Measurements from ENCODE around the gene UNK.

The UNK gene

DNA sequence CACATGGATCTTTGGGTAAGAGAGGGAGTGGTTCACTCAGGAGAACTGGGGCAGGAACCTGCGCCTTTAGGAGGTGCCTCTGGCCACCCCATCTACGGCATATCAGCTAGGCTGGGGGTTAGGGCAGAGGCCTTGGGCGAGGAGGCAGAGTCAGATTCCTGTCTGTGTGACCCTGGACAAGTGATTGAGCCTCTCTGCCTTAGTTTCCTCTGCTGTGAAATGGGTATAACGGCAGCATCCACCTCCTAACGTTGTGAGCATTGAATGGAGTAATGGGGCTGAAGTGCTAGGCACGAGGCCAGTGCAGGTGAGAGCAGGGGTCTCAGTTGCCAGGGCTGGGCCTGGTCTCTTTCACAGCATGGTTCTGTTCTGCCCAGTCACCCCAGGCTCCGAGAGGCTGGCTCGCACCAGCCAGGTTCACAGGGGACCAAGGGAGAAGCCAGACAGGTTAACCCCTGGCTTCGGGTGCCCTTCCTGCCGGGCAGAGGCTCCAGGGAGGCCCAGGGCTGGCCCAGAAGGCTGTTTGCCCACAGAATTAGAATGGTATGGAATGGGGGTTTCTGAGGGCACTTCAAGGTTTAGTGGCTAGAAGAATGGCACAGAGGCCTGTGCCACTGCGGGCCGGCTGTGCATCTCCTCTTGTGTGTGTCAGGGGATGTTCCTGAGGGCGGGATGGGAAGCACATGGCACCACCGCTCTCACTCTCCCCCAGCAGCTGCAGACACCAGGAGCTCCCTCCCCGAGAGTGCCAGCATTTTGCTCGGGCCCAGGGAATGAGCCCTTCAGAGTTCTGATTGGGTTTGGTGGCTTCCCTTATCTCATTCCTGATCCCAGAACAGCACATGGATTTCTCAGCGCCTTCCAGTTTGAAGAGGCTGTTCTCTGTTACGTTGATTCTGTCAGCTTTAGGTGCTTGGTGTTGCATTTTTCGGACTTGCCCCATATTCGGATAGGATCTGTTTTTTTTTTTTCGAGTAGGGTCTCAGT lies 35.8 kb downstream of the UNK start:
- DNase-seq (ENCODE audit: low read depth in 2 of 2), result no peak

DNA sequence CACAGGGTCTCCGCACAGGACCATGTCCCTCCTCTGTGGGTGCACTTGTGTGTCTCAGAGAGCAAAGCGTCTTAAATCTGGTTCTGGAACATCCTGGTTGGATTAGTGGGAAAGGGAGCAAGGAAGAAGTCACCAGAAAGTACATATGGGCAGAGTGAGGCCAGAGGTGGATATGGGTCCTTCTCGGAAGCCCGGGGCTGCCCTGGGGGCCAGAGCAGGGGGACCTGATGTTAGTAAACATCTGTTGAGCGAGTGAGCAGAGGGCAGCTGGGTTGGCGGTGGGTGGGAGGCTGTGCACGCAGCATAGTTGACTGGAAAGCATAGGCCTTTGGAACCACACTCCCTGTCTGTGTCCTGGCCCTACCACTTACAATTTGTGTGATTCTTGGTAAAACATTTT lies 36.9 kb downstream of the UNK start:
- no peak for DNase-seq (ENCODE audit: low read depth in 2 of 2)

GRCh38 chr17:75822119-75822799 lies 37.7 kb downstream of the UNK start:
- DNase-seq (ENCODE audit: low read depth in 2 of 2), result no peak

DNA sequence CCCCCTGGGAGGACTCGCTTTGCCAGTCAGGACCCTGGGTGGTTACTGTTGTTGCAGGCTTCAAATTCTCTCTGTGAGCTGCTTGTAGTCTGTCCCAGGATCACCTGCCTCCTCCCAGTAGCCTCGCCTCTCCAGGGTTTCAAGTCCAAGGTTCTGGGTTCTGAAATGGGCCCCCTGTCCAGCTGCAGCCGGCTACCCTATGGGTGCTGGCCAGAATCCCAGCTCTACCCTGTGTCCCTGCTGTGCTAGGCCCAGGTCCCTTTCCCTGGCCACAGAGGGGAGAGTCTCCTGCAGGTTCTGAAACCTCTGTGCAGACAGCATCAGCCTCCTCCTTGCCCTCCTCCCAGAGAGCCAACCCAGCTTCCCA lies 38.2 kb downstream of the UNK start:
- DNase-seq (ENCODE audit: low read depth in 2 of 2), result no peak

DNA sequence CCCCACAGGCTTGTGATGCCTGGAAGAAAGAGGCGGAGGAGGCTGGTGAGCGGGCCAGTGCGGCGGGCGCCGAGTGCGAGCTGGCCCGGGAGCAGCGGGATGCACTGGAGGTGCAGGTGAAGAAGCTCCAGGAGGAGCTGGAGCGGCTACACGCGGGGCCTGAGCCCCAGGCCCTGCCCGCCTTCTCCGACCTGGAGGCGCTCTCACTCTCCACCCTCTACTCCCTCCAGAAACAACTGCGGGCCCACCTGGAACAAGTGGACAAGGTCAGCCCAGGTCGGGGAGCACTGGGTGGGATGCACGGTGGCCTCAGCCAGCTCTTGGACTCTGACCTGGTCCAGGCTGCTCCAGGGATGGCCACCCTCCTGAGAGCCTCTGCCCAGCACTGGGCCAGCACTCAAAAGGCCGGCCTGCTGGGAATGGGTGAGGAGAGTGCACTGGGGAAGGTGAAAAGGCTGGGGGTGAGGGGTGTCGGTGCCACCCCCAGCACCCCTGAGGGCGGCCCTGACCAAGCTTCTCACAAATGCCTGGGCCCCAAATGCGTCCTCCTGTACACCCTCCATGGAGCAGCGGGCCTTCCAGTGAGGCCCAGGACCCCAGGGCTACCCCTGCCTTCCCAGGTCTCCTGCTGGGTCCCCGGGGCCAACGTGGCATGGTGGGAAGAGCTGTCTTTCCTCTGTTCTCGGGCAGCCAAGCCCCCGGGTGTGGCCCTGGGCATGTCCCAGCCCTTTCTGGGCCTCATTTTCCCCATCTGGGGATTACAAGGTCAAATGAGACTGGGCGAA lies 38.8 kb downstream of the UNK start:
- no peak for DNase-seq (ENCODE audit: low read depth in 2 of 2)

DNA sequence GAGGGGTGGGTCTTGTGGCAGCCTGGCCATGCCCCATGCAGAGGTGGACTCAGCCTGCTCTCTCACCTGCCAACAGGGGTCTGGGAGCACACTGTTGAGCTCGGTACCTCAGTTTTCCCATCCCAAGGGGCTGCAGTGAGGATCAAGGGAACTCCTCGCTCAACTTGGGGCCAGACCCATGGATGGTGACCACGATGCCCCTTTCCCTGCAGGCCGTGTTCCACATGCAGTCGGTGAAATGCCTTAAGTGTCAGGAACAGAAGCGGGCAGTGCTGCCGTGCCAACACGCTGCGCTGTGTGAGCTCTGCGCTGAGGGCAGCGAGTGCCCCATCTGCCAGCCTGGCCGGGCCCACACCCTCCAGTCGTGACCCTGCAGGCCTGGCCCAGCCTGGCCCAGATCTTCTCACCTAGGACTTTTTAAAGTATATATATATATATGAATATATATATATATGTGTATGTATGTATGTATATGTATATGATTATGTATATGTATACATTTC lies 39.5 kb downstream of the UNK start:
- no peak for DNase-seq (ENCODE audit: low read depth in 2 of 2)

- DNase-seq (ENCODE audit: low read depth in 2 of 2), result no peak
These were observed 40.1 kb downstream of the UNK start for GRCh38 chr17:75824666-75825065.

DNA sequence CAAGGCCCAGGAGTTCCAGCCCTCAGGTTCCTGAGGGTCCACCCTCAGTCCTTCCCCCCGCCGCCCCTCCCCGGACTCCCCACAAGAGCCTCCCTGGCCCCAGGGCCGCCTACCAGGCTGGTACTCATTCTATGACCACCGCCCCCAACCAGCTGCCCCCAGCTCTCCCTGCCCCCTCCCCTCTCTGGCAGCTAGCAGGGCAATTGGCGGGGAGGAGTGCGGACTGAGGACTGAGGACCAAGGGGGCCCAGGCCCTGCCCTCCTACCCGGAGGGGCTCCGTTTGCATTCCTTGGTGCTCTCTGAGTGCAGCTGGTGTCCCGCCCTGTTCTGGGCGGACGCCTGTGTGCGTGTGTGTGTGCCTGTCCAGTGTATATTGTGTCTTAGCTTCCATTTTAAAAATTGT lies 40.5 kb downstream of the UNK start:
- DNase-seq (ENCODE audit: low read depth in 2 of 2), result no peak

GRCh38 chr17:75825748-75826370 lies 41.3 kb downstream of the UNK start:
- no peak for DNase-seq (ENCODE audit: low read depth in 2 of 2)

DNA sequence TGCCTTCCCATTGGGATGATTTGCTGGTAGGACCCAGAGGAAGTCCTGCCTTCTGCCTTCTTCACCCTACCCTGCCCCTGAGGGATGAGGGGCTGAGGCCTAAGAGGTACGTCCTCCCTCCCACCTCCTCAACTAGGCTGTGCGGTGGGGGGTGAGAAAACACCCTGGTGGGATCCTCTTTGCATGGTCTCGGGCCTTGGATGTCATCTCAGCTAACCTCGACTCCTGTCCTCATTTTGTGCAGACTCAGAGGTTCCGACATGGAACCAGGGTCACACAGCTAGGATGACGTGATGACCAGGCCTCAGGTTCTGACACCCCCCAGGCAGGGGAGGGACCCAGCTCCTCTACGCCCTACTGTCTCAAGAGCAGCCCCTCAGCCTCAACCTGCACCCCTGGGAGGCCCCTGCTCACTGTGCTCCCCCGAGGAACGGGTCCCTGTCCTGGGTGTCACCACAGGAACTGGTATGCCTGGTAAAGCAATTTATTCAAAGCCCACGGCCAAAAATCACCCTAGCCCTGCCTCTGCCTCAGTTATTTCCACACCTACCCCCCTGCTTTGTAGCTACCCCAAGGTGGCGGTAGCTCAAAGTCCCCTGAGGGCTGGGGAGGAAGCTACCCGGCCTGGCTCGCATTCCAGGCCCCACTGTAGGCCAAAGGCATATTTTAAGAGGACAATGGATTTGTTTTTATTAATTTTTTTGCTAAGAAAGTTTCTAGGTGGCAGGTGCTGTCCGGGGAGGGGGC lies 42.1 kb downstream of the UNK start:
- no peak for DNase-seq (ENCODE audit: low read depth in 2 of 2)

GRCh38 chr17:75827308-75828075 lies 42.9 kb downstream of the UNK start:
- DNase-seq (ENCODE audit: low read depth in 2 of 2), result peak; percentile 49

- DNase-seq (ENCODE audit: low read depth in 2 of 2), result no peak
These were observed 43.4 kb downstream of the UNK start for GRCh38 chr17:75828076-75828400.

DNA sequence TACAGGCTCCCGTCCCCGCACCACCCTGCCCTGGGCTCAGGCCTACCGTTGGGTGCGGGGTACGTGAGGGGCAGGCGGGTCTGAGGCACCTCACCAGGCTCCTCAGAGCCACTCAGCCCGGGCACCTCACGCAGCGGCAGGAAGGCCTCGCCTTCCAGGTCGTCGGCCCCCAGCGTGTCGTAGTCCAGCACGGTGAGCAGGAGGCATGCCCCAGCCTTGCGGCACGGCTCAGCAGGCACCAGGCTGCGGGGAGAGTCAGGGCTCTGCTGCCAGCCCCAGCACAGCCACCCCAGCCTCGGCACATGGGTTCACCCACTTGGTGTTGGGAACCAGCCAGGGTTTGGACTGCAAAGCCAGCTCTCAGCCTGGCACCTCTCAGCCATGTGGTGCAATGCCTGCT lies 44.1 kb downstream of the UNK start:
- no peak for DNase-seq (ENCODE audit: low read depth in 2 of 2)

DNA sequence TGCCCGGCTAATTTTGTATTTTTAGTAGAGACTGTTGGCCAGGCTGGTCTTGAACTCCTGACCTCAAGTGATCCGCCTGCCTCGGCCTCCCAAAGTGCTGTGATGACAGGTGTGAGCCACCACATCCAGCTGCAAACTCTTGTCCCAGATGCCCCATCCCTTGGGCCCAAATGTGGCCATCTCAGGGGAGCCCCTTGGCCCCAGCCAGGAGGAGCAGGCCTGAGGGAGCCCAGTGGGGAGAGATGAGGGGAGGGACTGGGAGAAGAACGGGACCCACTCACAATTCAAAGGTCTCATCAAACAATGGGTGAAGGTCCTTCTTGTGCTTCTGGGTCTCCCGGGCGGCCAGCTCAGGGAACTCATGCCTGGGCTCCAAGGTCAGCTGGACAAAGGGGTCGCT lies 45.1 kb downstream of the UNK start:
- DNase-seq (ENCODE audit: low read depth in 2 of 2), result no peak

GRCh38 chr17:75830164-75831031 lies 45.8 kb downstream of the UNK start:
- DNase-seq (ENCODE audit: low read depth in 2 of 2), result peak in 1 of 2 donors; percentile 12

- DNase-seq (ENCODE audit: low read depth in 2 of 2), result no peak
These were observed 46.5 kb downstream of the UNK start for GRCh38 chr17:75831032-75831571.

- peak in 1 of 2 donors; percentile 26 for DNase-seq (ENCODE audit: low read depth in 2 of 2)
These were observed 47.6 kb downstream of the UNK start for GRCh38 chr17:75832164-75832651.

DNA sequence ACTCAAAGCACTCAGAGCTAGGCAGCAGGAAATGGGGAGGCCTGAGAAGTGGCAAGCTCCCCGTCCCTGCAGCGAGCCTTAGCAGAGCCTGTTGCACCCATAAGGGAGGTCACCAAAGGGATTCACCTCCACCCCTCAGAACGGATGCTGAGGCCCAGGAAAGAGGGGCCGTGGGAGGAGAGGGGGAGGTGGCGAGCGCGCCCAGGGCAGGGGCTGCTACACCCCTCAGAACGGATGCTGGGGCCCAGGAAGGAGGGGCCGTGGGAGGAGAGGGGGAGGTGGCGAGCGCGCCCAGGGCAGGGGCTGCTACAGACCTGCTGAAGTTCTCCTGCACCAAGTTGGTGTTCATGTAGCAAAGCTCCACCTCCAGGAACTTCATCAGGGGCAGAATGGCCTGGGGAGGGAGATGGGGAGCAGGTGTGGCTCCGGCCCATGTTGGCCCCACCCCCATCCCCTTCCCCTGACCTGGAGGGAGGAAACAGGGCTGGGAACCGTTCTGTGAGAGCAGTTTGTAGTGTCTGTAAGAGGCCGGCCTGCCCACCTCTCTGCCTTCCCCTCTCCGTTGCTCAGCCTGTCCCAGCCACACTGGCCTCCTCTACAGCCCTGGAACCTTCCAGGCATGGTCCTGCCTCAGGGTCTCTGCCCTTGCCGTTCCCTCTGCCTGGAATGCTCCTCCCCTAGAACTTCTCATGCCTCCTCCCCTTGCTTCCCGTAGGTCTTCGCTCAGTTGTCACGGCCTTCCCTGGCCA lies 48.2 kb downstream of the UNK start:
- no peak for DNase-seq (ENCODE audit: low read depth in 2 of 2)
